WTC11 (cell line): Measurements from ENCODE around the gene SPOUT1. TPM values are rescaled to one million over a fixed set of nuclear protein-coding genes. Genes with fewer than 3 reads are reported as not detected.

Experiments
- ATAC-seq: fragments of 200-7000 bp; cut with Tn5 transposase; 2 replicates; pipeline ENCODE4 v1.10.0; 2021; ENCODE audit warnings: mild to moderate bottlenecking, moderate library complexity
- CTCF ChIA-PET: fragments of 300-600 bp; sonication (Branson Sonifier 250); formaldehyde crosslinking; loops from one replicate; lab custom pipeline; 2021; ENCODE audit warnings: antibody characterized with exemption; lab: Charles Lee
- POLR2A ChIA-PET: fragments of 350-600 bp; sonication (Branson Sonifier 250); formaldehyde crosslinking; loops from one replicate; lab custom pipeline; 2021; ENCODE audit warnings: antibody characterized with exemption; lab: Charles Lee
- DNase-seq: peaks from one replicate; pipeline ENCODE4 v3.0.0; 2021; ENCODE audit warnings: low spot score
- H3K27ac Mint-ChIP-seq: 2 replicates; pipeline ENCODE4 v1.8.0; 2021; ENCODE audit warnings: mixed read lengths
- H3K27me3 Mint-ChIP-seq: 2 replicates; pipeline ENCODE4 v1.8.0; 2021; ENCODE audit warnings: low read depth, mild to moderate bottlenecking, moderate library complexity, mixed read lengths
- H3K36me3 Mint-ChIP-seq: 2 replicates; pipeline ENCODE4 v1.8.0; 2021; ENCODE audit warnings: mixed read lengths
- H3K4me1 Mint-ChIP-seq: 2 replicates; pipeline ENCODE4 v1.8.0; 2022; ENCODE audit warnings: mixed read lengths
- H3K4me3 Mint-ChIP-seq: 2 replicates; pipeline ENCODE4 v1.8.0; 2021; ENCODE audit warnings: mild to moderate bottlenecking, moderate library complexity, mixed read lengths
- H3K9me3 Mint-ChIP-seq: 2 replicates; pipeline ENCODE4 v1.8.0; 2021; ENCODE audit warnings: mixed read lengths
- CREM ChIP-seq: sonication (generic); formaldehyde crosslinking; IDR thresholded peaks from 2 replicates; pipeline ENCODE4 v1.8.1; 2022; ENCODE audit warnings: mild to moderate bottlenecking, missing genetic modification reagents, moderate library complexity
- FOXP1 ChIP-seq: sonication (generic); formaldehyde crosslinking; IDR thresholded peaks from 2 replicates; pipeline ENCODE4 v1.8.0; 2022; ENCODE audit warnings: missing genetic modification reagents, mild to moderate bottlenecking, moderate library complexity, borderline replicate concordance
- GTF2I ChIP-seq: fragments of 250-450 bp; sonication (Bioruptor Pico); conservative IDR thresholded peaks from 2 replicates; pipeline ENCODE4 v1.4.0; 2021; ENCODE audit warnings: mild to moderate bottlenecking
- JUN ChIP-seq: sonication (generic); formaldehyde crosslinking; IDR thresholded peaks from 2 replicates; pipeline ENCODE4 v1.8.0; 2023; ENCODE audit warnings: mild to moderate bottlenecking, missing genetic modification reagents
- MYBL2 ChIP-seq: sonication (generic); formaldehyde crosslinking; IDR thresholded peaks from 2 replicates; pipeline ENCODE4 v1.8.1; 2023; ENCODE audit warnings: mild to moderate bottlenecking, moderate library complexity, missing genetic modification reagents
- NR2C2 ChIP-seq: sonication (generic); formaldehyde crosslinking; IDR thresholded peaks from 2 replicates; pipeline ENCODE4 v1.8.0; 2022; ENCODE audit warnings: mild to moderate bottlenecking, missing genetic modification reagents
- OVOL2 ChIP-seq: fragments of 250-450 bp; sonication (Bioruptor Pico); IDR thresholded peaks from 2 replicates; pipeline ENCODE4 v1.9.0; 2021; ENCODE audit warnings: mild to moderate bottlenecking, borderline replicate concordance
- TCF7 ChIP-seq: sonication (generic); formaldehyde crosslinking; IDR thresholded peaks from 2 replicates; pipeline ENCODE4 v1.8.0; 2022; ENCODE audit warnings: mild to moderate bottlenecking, low read depth, missing genetic modification reagents, moderate library complexity
- TEAD4 ChIP-seq: sonication (generic); formaldehyde crosslinking; IDR thresholded peaks from 2 replicates; pipeline ENCODE4 v1.8.0; 2022; ENCODE audit warnings: mild to moderate bottlenecking, missing genetic modification reagents
- TP53 ChIP-seq: sonication (generic); formaldehyde crosslinking; IDR thresholded peaks from 2 replicates; pipeline ENCODE4 v1.8.1; 2023; ENCODE audit warnings: mild to moderate bottlenecking, missing genetic modification reagents
- ZNF232 ChIP-seq: sonication (generic); formaldehyde crosslinking; IDR thresholded peaks from 2 replicates; pipeline ENCODE4 v1.8.0; 2022; ENCODE audit warnings: mild to moderate bottlenecking, missing genetic modification reagents
- ZNF317 ChIP-seq: sonication (generic); formaldehyde crosslinking; IDR thresholded peaks from 2 replicates; pipeline ENCODE4 v1.8.1; 2023; ENCODE audit warnings: low read depth, mild to moderate bottlenecking, moderate library complexity, missing genetic modification reagents, borderline replicate concordance
- ZNF423 ChIP-seq: fragments of 250-450 bp; sonication (Bioruptor Pico); IDR thresholded peaks from 2 replicates; pipeline ENCODE4 v2.1.2; 2022; ENCODE audit warnings: mild to moderate bottlenecking, moderate library complexity
- total RNA-seq: library from RNA; stranded (reverse); gene quantifications from 3 replicates; pipeline ENCODE4 v1.2.3, GENCODE V29; 2021
- TF ChIP-seq, protein P1 (sequence below): sonication (generic); formaldehyde crosslinking; IDR thresholded peaks from 2 replicates; pipeline ENCODE4 v1.8.0; 2022; ENCODE audit warnings: mild to moderate bottlenecking, missing genetic modification reagents
- TF ChIP-seq, protein P2 (sequence below): fragments of 200-600 bp; IDR thresholded peaks from 2 replicates; pipeline ENCODE4 v1.8.0; 2022; ENCODE audit warnings: antibody characterized with exemption
- TF ChIP-seq, protein P3 (sequence below): sonication (generic); formaldehyde crosslinking; conservative IDR thresholded peaks from 2 replicates; pipeline ENCODE4 v1.8.1; 2022; ENCODE audit warnings: mild to moderate bottlenecking, missing genetic modification reagents
- TF ChIP-seq, protein P4 (sequence below): sonication (generic); formaldehyde crosslinking; IDR thresholded peaks from 2 replicates; pipeline ENCODE4 v1.8.0; 2023; ENCODE audit warnings: mild to moderate bottlenecking, missing genetic modification reagents
- TF ChIP-seq, protein P5 (sequence below): fragments of 250-450 bp; sonication (Bioruptor Pico); IDR thresholded peaks from 2 replicates; pipeline ENCODE4 v1.9.0; 2021; ENCODE audit warnings: moderate library complexity, mild to moderate bottlenecking, inconsistent platforms, borderline replicate concordance
- TF ChIP-seq, protein P6 (sequence below): fragments of 250-450 bp; sonication (Bioruptor Pico); IDR thresholded peaks from 2 replicates; pipeline ENCODE4 v2.1.2; 2022; ENCODE audit warnings: mild to moderate bottlenecking, moderate library complexity
- TF ChIP-seq, protein P7 (sequence below): sonication (generic); formaldehyde crosslinking; IDR thresholded peaks from 2 replicates; pipeline ENCODE4 v1.8.1; 2023; ENCODE audit warnings: mild to moderate bottlenecking, missing genetic modification reagents, moderate library complexity
- TF ChIP-seq, protein P8 (sequence below): sonication (generic); formaldehyde crosslinking; IDR thresholded peaks from 2 replicates; pipeline ENCODE4 v1.8.1; 2023; ENCODE audit warnings: mild to moderate bottlenecking, missing genetic modification reagents

SPOUT1 gene
- total RNA-seq, 1 experiment from 2014 or later: 79.3 TPM

DNA sequence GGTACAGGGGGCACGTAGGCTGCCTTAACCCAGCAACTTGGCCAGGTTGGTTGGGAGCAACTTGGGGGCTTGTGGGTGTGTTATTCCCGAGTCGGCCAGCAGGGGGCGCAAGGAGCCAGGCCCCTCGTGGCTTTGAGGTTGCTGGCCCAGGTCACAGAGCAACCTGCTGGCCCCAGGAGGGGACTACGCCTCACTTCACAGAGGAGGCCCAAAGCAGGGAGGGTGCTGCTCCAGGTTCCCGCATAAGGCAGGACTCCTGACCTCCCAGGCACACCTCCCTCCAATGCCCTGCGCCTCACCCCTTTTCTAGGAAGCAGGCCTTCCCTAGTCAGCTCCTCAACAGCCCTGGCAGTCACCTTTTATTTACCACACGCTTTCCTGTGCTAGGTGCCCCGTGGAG, 34.1 kb upstream of the SPOUT1 start (continued):
- TF ChIP-seq, protein P1, sequence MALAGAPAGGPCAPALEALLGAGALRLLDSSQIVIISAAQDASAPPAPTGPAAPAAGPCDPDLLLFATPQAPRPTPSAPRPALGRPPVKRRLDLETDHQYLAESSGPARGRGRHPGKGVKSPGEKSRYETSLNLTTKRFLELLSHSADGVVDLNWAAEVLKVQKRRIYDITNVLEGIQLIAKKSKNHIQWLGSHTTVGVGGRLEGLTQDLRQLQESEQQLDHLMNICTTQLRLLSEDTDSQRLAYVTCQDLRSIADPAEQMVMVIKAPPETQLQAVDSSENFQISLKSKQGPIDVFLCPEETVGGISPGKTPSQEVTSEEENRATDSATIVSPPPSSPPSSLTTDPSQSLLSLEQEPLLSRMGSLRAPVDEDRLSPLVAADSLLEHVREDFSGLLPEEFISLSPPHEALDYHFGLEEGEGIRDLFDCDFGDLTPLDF: no peak
- TF ChIP-seq, protein P2, sequence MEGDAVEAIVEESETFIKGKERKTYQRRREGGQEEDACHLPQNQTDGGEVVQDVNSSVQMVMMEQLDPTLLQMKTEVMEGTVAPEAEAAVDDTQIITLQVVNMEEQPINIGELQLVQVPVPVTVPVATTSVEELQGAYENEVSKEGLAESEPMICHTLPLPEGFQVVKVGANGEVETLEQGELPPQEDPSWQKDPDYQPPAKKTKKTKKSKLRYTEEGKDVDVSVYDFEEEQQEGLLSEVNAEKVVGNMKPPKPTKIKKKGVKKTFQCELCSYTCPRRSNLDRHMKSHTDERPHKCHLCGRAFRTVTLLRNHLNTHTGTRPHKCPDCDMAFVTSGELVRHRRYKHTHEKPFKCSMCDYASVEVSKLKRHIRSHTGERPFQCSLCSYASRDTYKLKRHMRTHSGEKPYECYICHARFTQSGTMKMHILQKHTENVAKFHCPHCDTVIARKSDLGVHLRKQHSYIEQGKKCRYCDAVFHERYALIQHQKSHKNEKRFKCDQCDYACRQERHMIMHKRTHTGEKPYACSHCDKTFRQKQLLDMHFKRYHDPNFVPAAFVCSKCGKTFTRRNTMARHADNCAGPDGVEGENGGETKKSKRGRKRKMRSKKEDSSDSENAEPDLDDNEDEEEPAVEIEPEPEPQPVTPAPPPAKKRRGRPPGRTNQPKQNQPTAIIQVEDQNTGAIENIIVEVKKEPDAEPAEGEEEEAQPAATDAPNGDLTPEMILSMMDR: peak; percentile 100
- TF ChIP-seq ZNF423 (peak; percentile 15; the same call in 1 of the 2 replicates), ZNF232 (CRISPR knock-in tag) (no peak), TEAD4 (CRISPR knock-in tag) (no peak), TCF7 (CRISPR knock-in tag) (no peak)

DNA sequence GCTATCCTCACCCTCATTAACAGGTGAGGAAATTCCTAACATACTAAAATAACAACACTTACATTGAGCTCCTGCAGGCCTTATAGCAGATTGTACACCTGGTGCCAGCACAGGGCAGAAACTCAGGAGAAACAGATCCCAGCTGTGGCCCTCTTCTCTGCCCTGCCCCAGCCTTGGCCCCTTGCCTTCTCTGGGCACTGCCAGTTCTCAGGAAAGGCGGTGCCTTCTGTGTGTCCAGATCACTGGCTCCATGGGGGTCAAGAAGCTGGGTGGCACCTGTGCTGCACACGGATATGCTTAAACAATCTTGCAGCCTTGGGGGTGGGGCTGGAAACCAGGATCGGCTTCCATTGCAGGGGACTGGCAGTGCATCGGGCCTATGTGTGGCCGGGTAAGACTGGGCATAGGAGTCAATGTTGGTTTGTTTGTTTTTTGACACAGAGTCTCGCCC, 32.8 kb upstream of the SPOUT1 start:
- ChIA-PET CTCF (interaction anchor here (0.7 to 5.1 kb wide), 8 partner anchors 10 to 166 kb away, joined by 3 to 54 read pairs (median 6); partner anchors contain the start of genes ENDOG and SH3GLB2), POLR2A (interaction anchor here (0.7 kb wide), 1 partner anchor 1038 kb away, joined by 3 read pairs; no protein-coding TSS in a partner anchor)
- H3K4me1 Mint-ChIP-seq: peaks cover 19% of the 10 kb centered on the region; the same call in 1 of the 2 replicates
- H3K36me3 Mint-ChIP-seq: no peaks in the 10 kb centered on the region
- no peaks in the 10 kb centered on the region for H3K9me3 Mint-ChIP-seq
- ATAC-seq: no peak
- peak overlapping the region; percentile 57; the same call in 1 of the 2 replicates for H3K27ac Mint-ChIP-seq
- DNase-seq: no peak
- no peak overlapping the region for H3K4me3 Mint-ChIP-seq
- TF ChIP-seq, protein P3, sequence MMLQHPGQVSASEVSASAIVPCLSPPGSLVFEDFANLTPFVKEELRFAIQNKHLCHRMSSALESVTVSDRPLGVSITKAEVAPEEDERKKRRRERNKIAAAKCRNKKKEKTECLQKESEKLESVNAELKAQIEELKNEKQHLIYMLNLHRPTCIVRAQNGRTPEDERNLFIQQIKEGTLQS: no peak
- no peak for TF ChIP-seq JUN
- TF ChIP-seq, protein P4, sequence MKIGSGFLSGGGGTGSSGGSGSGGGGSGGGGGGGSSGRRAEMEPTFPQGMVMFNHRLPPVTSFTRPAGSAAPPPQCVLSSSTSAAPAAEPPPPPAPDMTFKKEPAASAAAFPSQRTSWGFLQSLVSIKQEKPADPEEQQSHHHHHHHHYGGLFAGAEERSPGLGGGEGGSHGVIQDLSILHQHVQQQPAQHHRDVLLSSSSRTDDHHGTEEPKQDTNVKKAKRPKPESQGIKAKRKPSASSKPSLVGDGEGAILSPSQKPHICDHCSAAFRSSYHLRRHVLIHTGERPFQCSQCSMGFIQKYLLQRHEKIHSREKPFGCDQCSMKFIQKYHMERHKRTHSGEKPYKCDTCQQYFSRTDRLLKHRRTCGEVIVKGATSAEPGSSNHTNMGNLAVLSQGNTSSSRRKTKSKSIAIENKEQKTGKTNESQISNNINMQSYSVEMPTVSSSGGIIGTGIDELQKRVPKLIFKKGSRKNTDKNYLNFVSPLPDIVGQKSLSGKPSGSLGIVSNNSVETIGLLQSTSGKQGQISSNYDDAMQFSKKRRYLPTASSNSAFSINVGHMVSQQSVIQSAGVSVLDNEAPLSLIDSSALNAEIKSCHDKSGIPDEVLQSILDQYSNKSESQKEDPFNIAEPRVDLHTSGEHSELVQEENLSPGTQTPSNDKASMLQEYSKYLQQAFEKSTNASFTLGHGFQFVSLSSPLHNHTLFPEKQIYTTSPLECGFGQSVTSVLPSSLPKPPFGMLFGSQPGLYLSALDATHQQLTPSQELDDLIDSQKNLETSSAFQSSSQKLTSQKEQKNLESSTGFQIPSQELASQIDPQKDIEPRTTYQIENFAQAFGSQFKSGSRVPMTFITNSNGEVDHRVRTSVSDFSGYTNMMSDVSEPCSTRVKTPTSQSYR: no peak
- no peak for TF ChIP-seq GTF2I (CRISPR knock-in tag)
- no peak for TF ChIP-seq FOXP1 (CRISPR knock-in tag)
- no peak for TF ChIP-seq CREM (CRISPR knock-in tag)
- no peak for TF ChIP-seq ZNF317 (CRISPR knock-in tag)
- no peak for TF ChIP-seq NR2C2 (CRISPR knock-in tag)
- TF ChIP-seq, protein P5, sequence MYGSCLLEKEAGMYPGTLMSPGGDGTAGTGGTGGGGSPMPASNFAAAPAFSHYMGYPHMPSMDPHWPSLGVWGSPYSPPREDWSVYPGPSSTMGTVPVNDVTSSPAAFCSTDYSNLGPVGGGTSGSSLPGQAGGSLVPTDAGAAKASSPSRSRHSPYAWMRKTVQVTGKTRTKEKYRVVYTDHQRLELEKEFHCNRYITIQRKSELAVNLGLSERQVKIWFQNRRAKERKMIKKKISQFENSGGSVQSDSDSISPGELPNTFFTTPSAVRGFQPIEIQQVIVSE (CRISPR knock-in tag): no peak
- TF ChIP-seq TP53 (CRISPR knock-in tag): no peak
- no peak for TF ChIP-seq OVOL2 (CRISPR knock-in tag)
- no peak for TF ChIP-seq MYBL2 (CRISPR knock-in tag)
- no peaks in the 10 kb centered on the region for H3K27me3 Mint-ChIP-seq

DNA sequence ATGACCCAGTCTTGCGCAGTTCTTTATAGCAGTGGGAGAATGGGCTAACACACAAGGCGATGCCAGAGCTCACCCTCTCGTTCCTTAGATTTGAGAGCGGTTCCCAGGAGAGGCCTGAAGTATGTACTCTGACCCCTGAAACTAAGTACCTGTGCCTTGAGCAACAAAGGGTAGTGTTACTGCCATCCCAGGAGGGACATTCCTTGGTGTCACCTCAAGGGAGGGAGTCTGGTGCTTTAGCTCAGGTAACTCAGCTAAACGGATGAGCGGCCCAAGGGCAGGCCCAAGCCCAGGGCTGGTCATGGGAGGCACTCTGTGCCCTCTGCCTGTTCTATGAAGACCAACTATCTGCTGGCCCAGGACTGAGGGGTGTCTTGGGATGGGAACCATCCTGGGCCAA, 31.9 kb upstream of the SPOUT1 start:
- Mint-ChIP-seq H3K9me3 (no peaks in the 10 kb centered on the region), H3K4me3 (no peak overlapping the region), H3K4me1 (peaks cover 19% of the 10 kb centered on the region; the same call in 1 of the 2 replicates), H3K27ac (peak overlapping the region; percentile 74), H3K36me3 (no peaks in the 10 kb centered on the region), H3K27me3 (no peaks in the 10 kb centered on the region)
- ChIA-PET CTCF (interaction anchor here (0.6 to 5.1 kb wide), 13 partner anchors 9 to 262 kb away, joined by 3 to 54 read pairs (median 4); partner anchors contain the start of genes ENDOG and SPOUT1), POLR2A (interaction anchor here (0.9 kb wide), 1 partner anchor 34 kb away, joined by 3 read pairs; no protein-coding TSS in a partner anchor)
- ATAC-seq: no peak
- no peak for DNase-seq
- TF ChIP-seq, protein P6, sequence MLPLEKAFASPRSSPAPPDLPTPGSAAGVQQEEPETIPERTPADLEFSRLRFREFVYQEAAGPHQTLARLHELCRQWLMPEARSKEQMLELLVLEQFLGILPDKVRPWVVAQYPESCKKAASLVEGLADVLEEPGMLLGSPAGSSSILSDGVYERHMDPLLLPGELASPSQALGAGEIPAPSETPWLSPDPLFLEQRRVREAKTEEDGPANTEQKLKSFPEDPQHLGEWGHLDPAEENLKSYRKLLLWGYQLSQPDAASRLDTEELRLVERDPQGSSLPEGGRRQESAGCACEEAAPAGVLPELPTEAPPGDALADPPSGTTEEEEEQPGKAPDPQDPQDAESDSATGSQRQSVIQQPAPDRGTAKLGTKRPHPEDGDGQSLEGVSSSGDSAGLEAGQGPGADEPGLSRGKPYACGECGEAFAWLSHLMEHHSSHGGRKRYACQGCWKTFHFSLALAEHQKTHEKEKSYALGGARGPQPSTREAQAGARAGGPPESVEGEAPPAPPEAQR: no peak
- TF ChIP-seq, protein P7, sequence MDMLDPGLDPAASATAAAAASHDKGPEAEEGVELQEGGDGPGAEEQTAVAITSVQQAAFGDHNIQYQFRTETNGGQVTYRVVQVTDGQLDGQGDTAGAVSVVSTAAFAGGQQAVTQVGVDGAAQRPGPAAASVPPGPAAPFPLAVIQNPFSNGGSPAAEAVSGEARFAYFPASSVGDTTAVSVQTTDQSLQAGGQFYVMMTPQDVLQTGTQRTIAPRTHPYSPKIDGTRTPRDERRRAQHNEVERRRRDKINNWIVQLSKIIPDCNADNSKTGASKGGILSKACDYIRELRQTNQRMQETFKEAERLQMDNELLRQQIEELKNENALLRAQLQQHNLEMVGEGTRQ (CRISPR knock-in tag): no peak
- TF ChIP-seq, protein P8, sequence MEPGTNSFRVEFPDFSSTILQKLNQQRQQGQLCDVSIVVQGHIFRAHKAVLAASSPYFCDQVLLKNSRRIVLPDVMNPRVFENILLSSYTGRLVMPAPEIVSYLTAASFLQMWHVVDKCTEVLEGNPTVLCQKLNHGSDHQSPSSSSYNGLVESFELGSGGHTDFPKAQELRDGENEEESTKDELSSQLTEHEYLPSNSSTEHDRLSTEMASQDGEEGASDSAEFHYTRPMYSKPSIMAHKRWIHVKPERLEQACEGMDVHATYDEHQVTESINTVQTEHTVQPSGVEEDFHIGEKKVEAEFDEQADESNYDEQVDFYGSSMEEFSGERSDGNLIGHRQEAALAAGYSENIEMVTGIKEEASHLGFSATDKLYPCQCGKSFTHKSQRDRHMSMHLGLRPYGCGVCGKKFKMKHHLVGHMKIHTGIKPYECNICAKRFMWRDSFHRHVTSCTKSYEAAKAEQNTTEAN (CRISPR knock-in tag): no peak
- TF ChIP-seq, protein P2: no peak
